GM23338 (cell line): ENCODE data around the gene PHKA2. TPM values are rescaled to one million over a fixed set of nuclear protein-coding genes. Genes with fewer than 3 reads are reported as not detected.
A peak's percentile ranks its signal among the peaks of the same experiment; 100 is the strongest.

Experiments used
- ATAC-seq: fragments of 200-7000 bp; cut with Tn5 transposase; 3 replicates; pipeline ENCODE4 v1.9.1; 2020
- DNase-seq: peaks from one replicate; pipeline ENCODE4 v3.0.0-alpha.2; 2015; ENCODE audit warnings: low spot score
- H2AFZ ChIP-seq: fragments of 200-600 bp; sonication (generic); 2 replicates; pipeline ENCODE4 v1.8.0; 2016; ENCODE audit warnings: antibody characterized with exemption, mild to moderate bottlenecking, moderate library complexity
- H3F3A ChIP-seq: fragments of 200-600 bp; sonication (generic); replicated peaks from 2 replicates; pipeline ENCODE4 v1.8.0; 2017; ENCODE audit warnings: antibody characterized with exemption, mixed run types, low read depth
- H3K27ac ChIP-seq: fragments of 200-600 bp; sonication (generic); 2 replicates; pipeline ENCODE4 v1.6.1; 2016; ENCODE audit warnings: low read depth
- H3K27me3 ChIP-seq: fragments of 200-600 bp; sonication (generic); 2 replicates; pipeline ENCODE4 v1.8.0; 2016; ENCODE audit warnings: mild to moderate bottlenecking, mixed run types, moderate library complexity; ENCODE audit not compliant: insufficient read depth
- H3K36me3 ChIP-seq: fragments of 200-600 bp; sonication (generic); 2 replicates; pipeline ENCODE4 v1.8.0; 2016; ENCODE audit warnings: mild to moderate bottlenecking; ENCODE audit not compliant: insufficient read depth
- H3K4me1 ChIP-seq: fragments of 200-600 bp; sonication (generic); 2 replicates; pipeline ENCODE4 v1.8.0; 2016; ENCODE audit warnings: mild to moderate bottlenecking, moderate library complexity; ENCODE audit not compliant: insufficient read depth
- H3K4me2 ChIP-seq: fragments of 200-600 bp; sonication (generic); 2 replicates; pipeline ENCODE4 v1.7.1; 2017; ENCODE audit warnings: mixed run types
- H3K4me3 ChIP-seq: fragments of 200-600 bp; sonication (generic); 2 replicates; pipeline ENCODE4 v1.6.1; 2016; ENCODE audit warnings: mixed run types
- H3K79me2 ChIP-seq: fragments of 200-600 bp; sonication (generic); replicated peaks from 2 replicates; pipeline ENCODE4 v1.8.0; 2017; ENCODE audit warnings: mild to moderate bottlenecking; ENCODE audit not compliant: insufficient read depth
- H3K9me2 ChIP-seq: fragments of 200-600 bp; sonication (generic); 2 replicates; pipeline ENCODE4 v1.8.0; 2017; ENCODE audit not compliant: insufficient read depth
- H4K20me1 ChIP-seq: fragments of 200-600 bp; sonication (generic); replicated peaks from 2 replicates; pipeline ENCODE4 v1.8.0; 2017; ENCODE audit warnings: mild to moderate bottlenecking; ENCODE audit not compliant: insufficient read depth
- H3K27ac Mint-ChIP-seq: 2 replicates; pipeline ENCODE4 v1.8.0; 2020; ENCODE audit warnings: inconsistent platforms, mild to moderate bottlenecking, moderate library complexity, mixed read lengths
- H3K27me3 Mint-ChIP-seq: 3 replicates; pipeline ENCODE4 v1.8.0; 2022; ENCODE audit warnings: low read depth, mild to moderate bottlenecking, moderate library complexity, mixed read lengths, inconsistent platforms; ENCODE audit not compliant: insufficient read depth, poor library complexity
- H3K36me3 Mint-ChIP-seq: 3 replicates; pipeline ENCODE4 v1.8.0; 2021; ENCODE audit warnings: low read depth, mild to moderate bottlenecking, inconsistent platforms, moderate library complexity, mixed read lengths
- H3K4me1 Mint-ChIP-seq: 3 replicates; pipeline ENCODE4 v1.8.0; 2020; ENCODE audit warnings: mild to moderate bottlenecking, inconsistent platforms, mixed read lengths
- H3K4me3 Mint-ChIP-seq: 3 replicates; pipeline ENCODE4 v1.8.0; 2021; ENCODE audit warnings: moderate library complexity, mild to moderate bottlenecking, inconsistent platforms, mixed read lengths
- H3K9me3 Mint-ChIP-seq: 3 replicates; pipeline ENCODE4 v1.8.0; 2020; ENCODE audit warnings: moderate library complexity, mild to moderate bottlenecking, inconsistent platforms, mixed read lengths
- CREB1 ChIP-seq: fragments of 250-450 bp; sonication (Bioruptor Pico); IDR thresholded peaks from 2 replicates; pipeline ENCODE4 v1.5.0; 2020; ENCODE audit warnings: low read depth, mild to moderate bottlenecking, moderate library complexity
- CTCF ChIP-seq, 2 experiments: fragments of 200-600 bp in 1 of 2; sonication (generic) in 1 of 2; conservative IDR thresholded peaks; 2 replicates each; pipeline versions ENCODE4 v1.5.1 to v1.6.1; 2016 to 2017; ENCODE audit warnings: antibody characterized with exemption in 2 of 2, low read depth in 2 of 2, mild to moderate bottlenecking in 2 of 2, moderate library complexity in 1 of 2
- EZH2 ChIP-seq: fragments of 200-600 bp; sonication (generic); IDR thresholded peaks from one replicate; pipeline ENCODE4 v1.8.0; 2017; ENCODE audit warnings: antibody characterized with exemption, mild to moderate bottlenecking, low read depth; ENCODE audit not compliant: unreplicated experiment
- EZH2phosphoT487 ChIP-seq: fragments of 200-600 bp; sonication (generic); IDR thresholded peaks from one replicate; pipeline ENCODE4 v1.8.1; 2018; ENCODE audit warnings: antibody characterized with exemption; ENCODE audit not compliant: unreplicated experiment
- JUNB ChIP-seq: IDR thresholded peaks from one replicate; pipeline ENCODE4 v1.6.1; 2016; ENCODE audit warnings: antibody characterized with exemption; ENCODE audit not compliant: unreplicated experiment
- NANOG ChIP-seq: IDR thresholded peaks from 2 replicates; pipeline ENCODE4 v1.6.1; 2016; ENCODE audit warnings: antibody characterized with exemption, borderline replicate concordance
- POLR2AphosphoS5 ChIP-seq: IDR thresholded peaks from 2 replicates; pipeline ENCODE4 v1.6.1; 2016; ENCODE audit warnings: antibody characterized with exemption, low read depth
- STAT1 ChIP-seq: IDR thresholded peaks from one replicate; pipeline ENCODE4 v1.6.1; 2016; ENCODE audit warnings: antibody characterized with exemption; ENCODE audit not compliant: unreplicated experiment
- ZNF114 ChIP-seq: fragments of 250-450 bp; sonication (Bioruptor Pico); IDR thresholded peaks from 2 replicates; pipeline ENCODE4 v1.5.0; 2020; ENCODE audit warnings: mild to moderate bottlenecking, moderate library complexity
- ZNF331 ChIP-seq: fragments of 250-450 bp; sonication (Bioruptor Pico); IDR thresholded peaks from 2 replicates; pipeline ENCODE4 v1.5.0; 2020; ENCODE audit warnings: low read depth, mild to moderate bottlenecking, moderate library complexity
- polyA plus RNA-seq: library from polyadenylated mRNA; unstranded; fragments of >200 nt; fragmentation: Nextera tagmentation; extraction: Ambion mirVana; gene quantifications from 2 replicates; pipeline ENCODE4 v1.2.1, GENCODE V29; 2016
- total RNA-seq: library from RNA; depleted of rRNA; stranded (reverse); fragments of >200 nt; shearing (Covaris generic); gene quantifications from 2 replicates; pipeline ENCODE4 v1.2.3, GENCODE V29; 2014
- TF ChIP-seq, protein P1 (sequence below): IDR thresholded peaks from 2 replicates; pipeline ENCODE4 v1.6.1; 2016; ENCODE audit warnings: antibody characterized with exemption

Gene PHKA2
- total and polyA plus RNA-seq, 2 experiments from 2014 or later, result 8.0 to 23.9 TPM

GRCh38 chrX:19007868-19008267 lies 24.0 kb upstream of the PHKA2 start (continued):
- TF ChIP-seq STAT1, result no peak
- TF ChIP-seq CTCF (conservative IDR thresholded peaks at IDR 0.05; ENCODE audit: low read depth in 2 of 2), result no peak
- TF ChIP-seq CREB1 (CRISPR knock-in tag), result no peak
- no peak for TF ChIP-seq POLR2AphosphoS5
- no peak for TF ChIP-seq ZNF114 (CRISPR knock-in tag)
- no peak for TF ChIP-seq EZH2
- TF ChIP-seq, protein P1, sequence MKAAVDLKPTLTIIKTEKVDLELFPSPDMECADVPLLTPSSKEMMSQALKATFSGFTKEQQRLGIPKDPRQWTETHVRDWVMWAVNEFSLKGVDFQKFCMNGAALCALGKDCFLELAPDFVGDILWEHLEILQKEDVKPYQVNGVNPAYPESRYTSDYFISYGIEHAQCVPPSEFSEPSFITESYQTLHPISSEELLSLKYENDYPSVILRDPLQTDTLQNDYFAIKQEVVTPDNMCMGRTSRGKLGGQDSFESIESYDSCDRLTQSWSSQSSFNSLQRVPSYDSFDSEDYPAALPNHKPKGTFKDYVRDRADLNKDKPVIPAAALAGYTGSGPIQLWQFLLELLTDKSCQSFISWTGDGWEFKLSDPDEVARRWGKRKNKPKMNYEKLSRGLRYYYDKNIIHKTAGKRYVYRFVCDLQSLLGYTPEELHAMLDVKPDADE, result no peak
- TF ChIP-seq JUNB, result no peak
- TF ChIP-seq ZNF331 (CRISPR knock-in tag), result no peak
- no peak for TF ChIP-seq NANOG

GRCh38 chrX:19007011-19007410 lies 23.1 kb upstream of the PHKA2 start:
- Mint-ChIP-seq H3K27me3 (no peaks in the 10 kb centered on the region), H3K36me3 (peaks cover 8% of the 10 kb centered on the region; the same call in 2 of the 3 replicates), H3K27ac (no peak overlapping the region), H3K4me1 (no peaks in the 10 kb centered on the region), H3K4me3 (no peak overlapping the region), H3K9me3 (no peaks in the 10 kb centered on the region)
- TF ChIP-seq ZNF331 (CRISPR knock-in tag), result no peak
- H3K4me3 ChIP-seq, result no peak overlapping the region
- no peak for ATAC-seq
- no peaks in the 10 kb centered on the region for H3K27me3 ChIP-seq
- H2AFZ ChIP-seq, result no peak overlapping the region
- no peak for DNase-seq
- no peak overlapping the region for H3K4me2 ChIP-seq
- no peaks in the 10 kb centered on the region for H3K9me2 ChIP-seq
- no peaks in the 10 kb centered on the region for H3K4me1 ChIP-seq
- no peaks in the 10 kb centered on the region for H3K79me2 ChIP-seq
- H3F3A ChIP-seq, result no peaks in the 10 kb centered on the region
- no peak overlapping the region for H3K27ac ChIP-seq
- H3K36me3 ChIP-seq, result no peaks in the 10 kb centered on the region
- no peaks in the 10 kb centered on the region for H4K20me1 ChIP-seq

GRCh38 chrX:19005909-19006308 lies 22.0 kb upstream of the PHKA2 start:
- no peak overlapping the region for H2AFZ ChIP-seq
- Mint-ChIP-seq H3K4me1 (no peaks in the 10 kb centered on the region), H3K9me3 (no peaks in the 10 kb centered on the region), H3K36me3 (peaks cover 12% of the 10 kb centered on the region), H3K27ac (no peak overlapping the region), H3K4me3 (no peak overlapping the region), H3K27me3 (no peaks in the 10 kb centered on the region)
- no peaks in the 10 kb centered on the region for H3K4me1 ChIP-seq
- no peaks in the 10 kb centered on the region for H3F3A ChIP-seq
- DNase-seq, result no peak
- no peaks in the 10 kb centered on the region for H3K9me2 ChIP-seq
- H3K27ac ChIP-seq, result no peak overlapping the region
- H4K20me1 ChIP-seq, result no peaks in the 10 kb centered on the region
- ATAC-seq, result no peak
- H3K4me3 ChIP-seq, result no peak overlapping the region
- no peaks in the 10 kb centered on the region for H3K27me3 ChIP-seq
- H3K36me3 ChIP-seq, result no peaks in the 10 kb centered on the region
- H3K79me2 ChIP-seq, result no peaks in the 10 kb centered on the region
- TF ChIP-seq CTCF (conservative IDR thresholded peaks at IDR 0.05; ENCODE audit: low read depth in 2 of 2) (peak in 1 of 2 experiments; percentile 30; a peak in 2 of 4 replicates), EZH2phosphoT487 (no peak)
- no peak overlapping the region for H3K4me2 ChIP-seq
